Measurements from ENCODE around the gene SLC1A5. TPM values are rescaled to one million over a fixed set of nuclear protein-coding genes. Genes with fewer than 3 reads are reported as not detected.
A peak's percentile ranks its signal among the peaks of the same experiment; 100 is the strongest.

The SLC1A5 gene
- total RNA-seq, 1 donor from 2014 or later, result 86.8 TPM

DNA sequence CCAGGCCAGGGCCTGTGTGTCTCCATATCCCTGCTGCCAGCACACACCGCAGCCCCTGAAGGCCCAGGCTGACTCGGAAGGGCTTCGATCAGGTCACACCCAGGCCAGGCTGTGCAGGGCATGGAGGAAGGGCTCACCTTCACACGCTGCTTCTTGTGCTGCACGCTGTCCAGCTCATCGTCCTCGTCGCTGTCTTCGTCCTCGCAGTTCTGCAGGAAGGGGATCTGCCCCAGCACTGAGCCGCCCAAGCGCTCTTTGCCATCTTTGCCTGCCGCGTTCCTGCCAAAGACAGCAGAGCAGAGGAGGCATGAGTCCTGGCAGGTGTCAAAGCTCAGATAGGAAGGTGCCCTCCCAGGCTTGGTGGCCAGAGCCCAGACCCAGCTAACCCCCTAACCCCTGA is 57.8 kb downstream of the SLC1A5 start:
- Histone ChIP-seq H3K27me3 (no peaks in the 10 kb centered on the region), H3K36me3 (peaks cover 85 to 89% of the 10 kb centered on the region in 2 donors), H3K27ac (no peak overlapping the region), H3K4me1 (no peaks in the 10 kb centered on the region), H3K4me3 (no peak overlapping the region), H3K9me3 (no peaks in the 10 kb centered on the region)
- TF ChIP-seq, protein P1, sequence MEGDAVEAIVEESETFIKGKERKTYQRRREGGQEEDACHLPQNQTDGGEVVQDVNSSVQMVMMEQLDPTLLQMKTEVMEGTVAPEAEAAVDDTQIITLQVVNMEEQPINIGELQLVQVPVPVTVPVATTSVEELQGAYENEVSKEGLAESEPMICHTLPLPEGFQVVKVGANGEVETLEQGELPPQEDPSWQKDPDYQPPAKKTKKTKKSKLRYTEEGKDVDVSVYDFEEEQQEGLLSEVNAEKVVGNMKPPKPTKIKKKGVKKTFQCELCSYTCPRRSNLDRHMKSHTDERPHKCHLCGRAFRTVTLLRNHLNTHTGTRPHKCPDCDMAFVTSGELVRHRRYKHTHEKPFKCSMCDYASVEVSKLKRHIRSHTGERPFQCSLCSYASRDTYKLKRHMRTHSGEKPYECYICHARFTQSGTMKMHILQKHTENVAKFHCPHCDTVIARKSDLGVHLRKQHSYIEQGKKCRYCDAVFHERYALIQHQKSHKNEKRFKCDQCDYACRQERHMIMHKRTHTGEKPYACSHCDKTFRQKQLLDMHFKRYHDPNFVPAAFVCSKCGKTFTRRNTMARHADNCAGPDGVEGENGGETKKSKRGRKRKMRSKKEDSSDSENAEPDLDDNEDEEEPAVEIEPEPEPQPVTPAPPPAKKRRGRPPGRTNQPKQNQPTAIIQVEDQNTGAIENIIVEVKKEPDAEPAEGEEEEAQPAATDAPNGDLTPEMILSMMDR (IDR thresholded peaks at IDR 0.05), result no peak
- DNase-seq (ENCODE audit: low spot score in 2 of 2), result no peak
- intact Hi-C loops (cut with DNase I), result no loop called here

DNA sequence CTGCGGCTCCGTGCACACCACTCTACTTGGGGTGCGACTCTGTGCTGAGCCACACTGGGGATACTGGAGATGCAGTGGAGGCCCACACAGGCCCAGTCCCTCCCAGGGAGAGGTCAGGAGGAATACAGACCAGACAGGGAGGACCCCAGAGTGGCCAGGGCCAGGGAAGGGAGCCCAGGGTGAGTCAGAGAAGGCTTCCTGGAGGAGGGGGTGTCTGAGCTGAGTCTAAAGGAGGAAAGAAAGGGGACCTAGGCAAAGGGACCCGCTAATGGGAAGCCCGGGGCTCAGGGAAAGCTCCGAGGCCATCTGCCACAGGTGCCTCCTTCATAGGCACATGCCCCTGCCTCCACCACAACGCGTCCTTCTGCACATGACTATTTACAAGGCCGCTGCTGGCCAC is 58.2 kb downstream of the SLC1A5 start:
- no peaks in the 10 kb centered on the region for H3K27me3 ChIP-seq
- no peaks in the 10 kb centered on the region for H3K9me3 ChIP-seq
- H3K36me3 ChIP-seq, result peaks cover 85 to 89% of the 10 kb centered on the region in 2 donors
- TF ChIP-seq, protein P1 (IDR thresholded peaks at IDR 0.05), result no peak
- no peak overlapping the region for H3K4me3 ChIP-seq
- no peaks in the 10 kb centered on the region for H3K4me1 ChIP-seq
- H3K27ac ChIP-seq, result no peak overlapping the region
- intact Hi-C loops (cut with DNase I), result no loop called here
- DNase-seq (ENCODE audit: low spot score in 2 of 2), result no peak

DNA sequence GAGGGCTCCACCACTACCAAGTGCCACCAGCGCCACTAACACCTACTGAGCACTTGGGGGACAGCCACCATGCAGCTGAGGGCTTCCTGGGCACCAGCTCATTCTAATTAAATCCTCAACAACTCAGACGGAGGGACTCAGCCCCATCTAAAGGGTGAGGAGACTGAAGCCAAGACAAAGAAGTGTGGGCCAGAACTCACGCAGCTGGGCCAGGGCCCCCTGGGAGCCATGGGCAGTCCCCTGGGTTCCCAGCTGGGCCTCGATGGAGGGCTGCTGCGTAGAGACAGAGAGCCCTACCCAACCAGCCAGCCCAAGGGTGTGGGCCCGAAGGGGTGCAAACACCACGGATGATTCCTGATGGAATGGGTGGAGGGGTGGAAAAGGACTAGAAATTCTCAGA is 58.7 kb downstream of the SLC1A5 start:
- H3K36me3 ChIP-seq, result peaks cover 89 to 90% of the 10 kb centered on the region in 2 donors
- TF ChIP-seq, protein P1 (IDR thresholded peaks at IDR 0.05), result no peak
- H3K9me3 ChIP-seq, result no peaks in the 10 kb centered on the region
- H3K4me1 ChIP-seq, result no peaks in the 10 kb centered on the region
- H3K27ac ChIP-seq, result no peak overlapping the region
- no peaks in the 10 kb centered on the region for H3K27me3 ChIP-seq
- intact Hi-C loops (cut with DNase I), result no loop called here
- DNase-seq (ENCODE audit: low spot score in 2 of 2), result no peak
- no peak overlapping the region for H3K4me3 ChIP-seq

DNA sequence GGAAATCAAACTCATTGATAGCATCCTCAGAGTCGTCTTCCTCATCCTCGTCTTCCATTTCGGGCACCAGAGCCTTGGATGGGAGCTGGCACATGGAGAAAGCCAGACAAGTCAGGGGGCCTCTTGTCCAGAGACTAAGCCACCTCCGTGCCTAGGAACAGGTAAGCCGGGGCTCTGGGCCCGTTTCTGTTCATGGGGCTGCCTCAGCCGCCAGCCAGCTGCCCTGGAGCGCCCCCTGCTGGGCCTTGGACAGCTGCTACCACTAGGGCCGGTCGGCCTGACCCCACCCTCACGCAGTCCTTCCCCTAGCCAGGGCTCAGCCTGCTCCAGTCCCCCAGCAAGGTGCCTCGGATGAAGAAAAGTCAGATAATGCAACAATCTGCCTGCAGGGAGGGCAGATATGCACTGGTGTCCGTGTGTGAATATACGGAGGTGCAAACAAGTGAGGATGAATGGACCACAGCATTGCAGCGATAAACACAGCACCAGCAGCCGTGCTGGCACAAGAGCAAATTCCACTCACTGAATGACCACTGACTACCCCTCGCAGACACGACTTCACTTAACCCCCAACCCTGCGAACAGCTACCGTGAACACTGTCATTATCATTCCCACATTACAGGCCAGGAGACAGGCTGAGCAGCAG is 59.6 kb downstream of the SLC1A5 start:
- no peaks in the 10 kb centered on the region for H3K27me3 ChIP-seq
- DNase-seq (ENCODE audit: low spot score in 2 of 2), result no peak
- H3K27ac ChIP-seq, result no peak overlapping the region
- no peaks in the 10 kb centered on the region for H3K4me1 ChIP-seq
- intact Hi-C loops (cut with DNase I), result loop anchor here (1.0 kb wide), 1 partner anchor 25 kb away; no protein-coding TSS in a partner anchor
- H3K4me3 ChIP-seq, result no peak overlapping the region
- TF ChIP-seq, protein P1 (IDR thresholded peaks at IDR 0.05), result peak; percentile 85 to 92 (median 91)
- H3K36me3 ChIP-seq, result peaks cover 90 to 94% of the 10 kb centered on the region in 2 donors
- no peaks in the 10 kb centered on the region for H3K9me3 ChIP-seq

DNA sequence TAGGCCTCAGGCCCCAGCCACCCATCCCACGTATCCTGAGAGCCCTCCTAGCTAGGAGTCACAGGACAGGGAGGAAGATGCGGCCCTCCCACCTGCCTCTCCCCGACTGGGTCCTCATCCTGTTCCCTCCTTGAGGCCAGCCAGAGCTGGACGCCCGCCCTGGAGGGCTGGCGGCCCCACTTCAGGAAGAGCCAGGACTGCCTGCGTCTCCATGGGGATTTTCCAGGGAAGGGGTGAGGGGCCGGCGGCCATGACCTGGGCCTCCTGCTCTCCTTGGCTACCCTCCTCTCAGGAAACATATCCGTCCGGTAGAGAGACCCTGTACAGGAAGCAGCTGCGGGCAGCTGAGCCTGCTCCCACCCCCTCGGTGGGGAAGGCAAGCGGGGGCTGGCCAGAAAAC is 60.2 kb downstream of the SLC1A5 start:
- H3K27ac ChIP-seq, result no peak overlapping the region
- H3K27me3 ChIP-seq, result no peaks in the 10 kb centered on the region
- TF ChIP-seq, protein P1 (IDR thresholded peaks at IDR 0.05), result no peak
- H3K9me3 ChIP-seq, result no peaks in the 10 kb centered on the region
- no peaks in the 10 kb centered on the region for H3K4me1 ChIP-seq
- H3K36me3 ChIP-seq, result peaks cover 92 to 94% of the 10 kb centered on the region in 2 donors
- DNase-seq (ENCODE audit: low spot score in 2 of 2), result no peak
- no peak overlapping the region for H3K4me3 ChIP-seq
- intact Hi-C loops (cut with DNase I), result loop anchor here (1.0 kb wide), 1 partner anchor 24 kb away; no protein-coding TSS in a partner anchor

Measured in ascending aorta (tissue), 2 donors.